K562 (cell line): Measurements from ENCODE around the gene GANAB. TPM values are rescaled to one million over a fixed set of nuclear protein-coding genes. Genes with fewer than 3 reads are reported as not detected.
A peak's percentile ranks its signal among the peaks of the same experiment; 100 is the strongest.

Source experiments
- ARID1B ChIP-seq: fragments of 450-650 bp; IDR thresholded peaks from 2 replicates; pipeline ENCODE4 v1.6.1; 2016; ENCODE audit warnings: antibody characterized with exemption, mild to moderate bottlenecking, inconsistent platforms
- BCL6 ChIP-seq: fragments of 250-450 bp; sonication (Bioruptor Pico); IDR thresholded peaks from 2 replicates; pipeline ENCODE4 v1.4.0; 2020
- CBFB ChIP-seq: sonication (generic); formaldehyde crosslinking; IDR thresholded peaks from 2 replicates; pipeline ENCODE4 v1.4.0; 2020; ENCODE audit warnings: mild to moderate bottlenecking, missing genetic modification reagents
- DNMT1 ChIP-seq: fragments of 450-650 bp; IDR thresholded peaks from 2 replicates; pipeline ENCODE4 v1.6.1; 2016; ENCODE audit warnings: antibody characterized with exemption, mild to moderate bottlenecking
- EHMT2 ChIP-seq: fragments of 450-650 bp; IDR thresholded peaks from 2 replicates; pipeline ENCODE4 v1.6.1; 2018; ENCODE audit warnings: antibody characterized with exemption
- FOXK1 ChIP-seq: sonication (generic); formaldehyde crosslinking; IDR thresholded peaks from 2 replicates; pipeline ENCODE4 v1.8.0; 2022; ENCODE audit warnings: missing genetic modification reagents, mild to moderate bottlenecking, borderline replicate concordance
- GABPA ChIP-seq: fragments of 200-800 bp; sonication (Bioruptor generic); conservative IDR thresholded peaks from 2 replicates; pipeline ENCODE4 v1.6.1; 2016; ENCODE audit warnings: low read depth, missing genetic modification characterization, missing compliant biosample characterization
- GATAD2B ChIP-seq: fragments of 450-650 bp; IDR thresholded peaks from 2 replicates; pipeline ENCODE4 v1.6.1; 2017; ENCODE audit warnings: mild to moderate bottlenecking, borderline replicate concordance
- MCM2 ChIP-seq: fragments of 450-650 bp; IDR thresholded peaks from 2 replicates; pipeline ENCODE4 v1.6.1; 2017; ENCODE audit warnings: low read depth, mild to moderate bottlenecking
- MECOM ChIP-seq: fragments of 250-450 bp; sonication (Bioruptor Pico); IDR thresholded peaks from 2 replicates; pipeline ENCODE4 v1.8.0; 2022; ENCODE audit warnings: inconsistent platforms
- MED1 ChIP-seq: sonication (generic); formaldehyde crosslinking; IDR thresholded peaks from 2 replicates; pipeline ENCODE4 v1.8.1; 2023; ENCODE audit warnings: missing genetic modification reagents, borderline replicate concordance
- MEF2D ChIP-seq: conservative IDR thresholded peaks from 2 replicates; pipeline ENCODE4 v1.6.1; 2016; ENCODE audit warnings: low read depth, missing genetic modification characterization, missing compliant biosample characterization
- NR2C1 ChIP-seq, 2 experiments: fragments of 450-650 bp; IDR thresholded peaks; 2 replicates each; pipeline ENCODE4 v1.6.1; 2017; ENCODE audit warnings: mild to moderate bottlenecking in 2 of 2, antibody characterized with exemption in 1 of 2, inconsistent platforms in 1 of 2, missing compliant biosample characterization in 1 of 2, missing genetic modification characterization in 1 of 2
- PTRF ChIP-seq: fragments of 450-650 bp; IDR thresholded peaks from 2 replicates; pipeline ENCODE4 v1.6.1; 2016; ENCODE audit warnings: mild to moderate bottlenecking, missing genetic modification characterization, missing compliant biosample characterization
- SIN3B ChIP-seq: fragments of 450-650 bp; IDR thresholded peaks from 2 replicates; pipeline ENCODE4 v1.6.1; 2017; ENCODE audit warnings: low read depth, mild to moderate bottlenecking, moderate library complexity
- SMARCC2 ChIP-seq: fragments of 450-650 bp; IDR thresholded peaks from 2 replicates; pipeline ENCODE4 v1.6.1; 2017; ENCODE audit warnings: antibody characterized with exemption, moderate library complexity, mild to moderate bottlenecking, low read depth
- SMARCE1 ChIP-seq: fragments of 450-650 bp; IDR thresholded peaks from 2 replicates; pipeline ENCODE4 v1.7.1; 2016; ENCODE audit warnings: mild to moderate bottlenecking
- SRSF1 ChIP-seq: fragments of 200-400 bp; formaldehyde crosslinking; IDR thresholded peaks from 2 replicates; pipeline ENCODE4 v1.6.1; 2017; ENCODE audit warnings: mild to moderate bottlenecking, low read depth, low read length, moderate library complexity
- TARDBP ChIP-seq: fragments of 450-650 bp; IDR thresholded peaks from 2 replicates; pipeline ENCODE4 v1.6.1; 2016
- ZBTB2 ChIP-seq: fragments of 450-650 bp; IDR thresholded peaks from 2 replicates; pipeline ENCODE4 v1.6.1; 2016; ENCODE audit warnings: antibody characterized with exemption
- ZNF197 ChIP-seq: fragments of 200-800 bp; sonication (Bioruptor generic); IDR thresholded peaks from 2 replicates; pipeline ENCODE4 v1.6.1; 2016; ENCODE audit warnings: low read depth, missing genetic modification characterization, missing compliant biosample characterization
- ZNF75A ChIP-seq: fragments of 450-650 bp; formaldehyde crosslinking; IDR thresholded peaks from 2 replicates; pipeline ENCODE4 v1.4.0; 2020; ENCODE audit warnings: mild to moderate bottlenecking
- polyA plus RNA-seq, 8 experiments: library from polyadenylated mRNA; depleted of rRNA in 4 of 8; stranded (reverse) in 5 of 8; unstranded in 3 of 8; fragments of >200 nt; fragmentation: Nextera tagmentation in 2 of 8; fragmentation: Illumina TruSeq in 1 of 8; extraction: Ambion mirVana in 2 of 8; extraction: Trizol in 1 of 8; gene quantifications; 2 replicates each; pipeline versions ENCODE4 v1.2.1 to v1.2.3, GENCODE V29; 2011 to 2014; ENCODE audit warnings: inconsistent platforms in 1 of 8, missing spikeins in 1 of 8
- total RNA-seq, 7 experiments: library from RNA; depleted of rRNA in 6 of 7; stranded (reverse); fragments of >200 nt in 6 of 7; fragmentation: Illumina TruSeq in 2 of 7; extraction: Trizol in 2 of 7; gene quantifications; 2 replicates each; pipeline versions ENCODE4 v1.2.1 to v1.2.3, GENCODE V29; 2011 to 2021; ENCODE audit warnings: low replicate concordance in 1 of 7
- TF ChIP-seq, protein P1 (sequence below): fragments of 250-450 bp; sonication (Bioruptor Pico); IDR thresholded peaks from 2 replicates; pipeline ENCODE4 v1.4.0; 2020; ENCODE audit warnings: mild to moderate bottlenecking, moderate library complexity
- TF ChIP-seq, protein P2 (sequence below): fragments of 250-450 bp; sonication (Bioruptor Pico); IDR thresholded peaks from 2 replicates; pipeline ENCODE4 v1.5.0; 2020; ENCODE audit warnings: mild to moderate bottlenecking, borderline replicate concordance

The GANAB gene
- total and polyA plus RNA-seq, 9 of the 15 experiments (the other 6 are each of a cell fraction or from before 2014, with no cell fraction given), result 6.5 to 284 (median 161) TPM

DNA sequence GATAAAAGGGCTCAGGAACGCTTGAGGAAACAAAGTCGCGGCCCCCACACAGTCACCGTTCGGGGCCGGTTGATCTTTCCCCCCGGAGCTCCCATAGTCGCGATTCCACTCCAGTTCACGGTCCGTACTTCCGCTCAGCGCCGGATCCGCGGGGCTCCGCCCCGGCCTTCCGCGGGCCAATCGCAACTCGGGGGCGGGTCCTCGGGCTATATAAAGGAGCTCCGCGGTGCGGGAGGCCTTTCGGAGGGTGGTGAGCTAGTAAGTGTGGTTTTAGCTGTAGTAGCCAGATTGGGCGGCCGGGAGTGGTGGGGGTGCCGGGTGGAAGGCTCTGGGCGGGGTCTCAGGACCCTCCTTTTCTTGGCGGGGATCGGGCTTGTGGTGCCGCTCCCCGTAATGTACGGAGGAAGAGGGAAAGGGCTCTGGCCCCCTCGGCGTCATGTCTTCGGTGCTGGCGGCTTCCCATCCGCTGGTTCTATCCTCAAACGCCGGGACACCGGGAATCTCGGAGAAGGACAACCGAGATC, 18.7 kb upstream of the GANAB start, which contains the start of the genes C11orf98 and CSKMT (continued):
- TF ChIP-seq NR2C1 (IDR thresholded peaks at IDR 0.05), result no peak
- TF ChIP-seq NR2C1 (tag; IDR thresholded peaks at IDR 0.05), result peak; percentile 48; the same call in 1 of the 2 replicates
- peak; percentile 89 for TF ChIP-seq GABPA (tag)
- TF ChIP-seq DNMT1, result no peak
- no peak for TF ChIP-seq MEF2D
- TF ChIP-seq, protein P1, sequence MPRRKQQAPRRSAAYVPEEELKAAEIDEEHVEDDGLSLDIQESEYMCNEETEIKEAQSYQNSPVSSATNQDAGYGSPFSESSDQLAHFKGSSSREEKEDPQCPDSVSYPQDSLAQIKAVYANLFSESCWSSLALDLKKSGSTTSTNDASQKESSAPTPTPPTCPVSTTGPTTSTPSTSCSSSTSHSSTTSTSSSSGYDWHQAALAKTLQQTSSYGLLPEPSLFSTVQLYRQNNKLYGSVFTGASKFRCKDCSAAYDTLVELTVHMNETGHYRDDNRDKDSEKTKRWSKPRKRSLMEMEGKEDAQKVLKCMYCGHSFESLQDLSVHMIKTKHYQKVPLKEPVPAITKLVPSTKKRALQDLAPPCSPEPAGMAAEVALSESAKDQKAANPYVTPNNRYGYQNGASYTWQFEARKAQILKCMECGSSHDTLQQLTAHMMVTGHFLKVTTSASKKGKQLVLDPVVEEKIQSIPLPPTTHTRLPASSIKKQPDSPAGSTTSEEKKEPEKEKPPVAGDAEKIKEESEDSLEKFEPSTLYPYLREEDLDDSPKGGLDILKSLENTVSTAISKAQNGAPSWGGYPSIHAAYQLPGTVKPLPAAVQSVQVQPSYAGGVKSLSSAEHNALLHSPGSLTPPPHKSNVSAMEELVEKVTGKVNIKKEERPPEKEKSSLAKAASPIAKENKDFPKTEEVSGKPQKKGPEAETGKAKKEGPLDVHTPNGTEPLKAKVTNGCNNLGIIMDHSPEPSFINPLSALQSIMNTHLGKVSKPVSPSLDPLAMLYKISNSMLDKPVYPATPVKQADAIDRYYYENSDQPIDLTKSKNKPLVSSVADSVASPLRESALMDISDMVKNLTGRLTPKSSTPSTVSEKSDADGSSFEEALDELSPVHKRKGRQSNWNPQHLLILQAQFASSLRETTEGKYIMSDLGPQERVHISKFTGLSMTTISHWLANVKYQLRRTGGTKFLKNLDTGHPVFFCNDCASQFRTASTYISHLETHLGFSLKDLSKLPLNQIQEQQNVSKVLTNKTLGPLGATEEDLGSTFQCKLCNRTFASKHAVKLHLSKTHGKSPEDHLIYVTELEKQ (CRISPR knock-in tag), result no peak
- no peak for TF ChIP-seq PTRF
- 0 out of 2 replicates have a peak, but pooled peaks have one; percentile 5 for TF ChIP-seq SIN3B
- no peak for TF ChIP-seq SMARCC2
- TF ChIP-seq MED1 (CRISPR knock-in tag), result no peak
- peak; percentile 38; the same call in 1 of the 2 replicates for TF ChIP-seq ARID1B
- no peak for TF ChIP-seq MCM2
- no peak for TF ChIP-seq SRSF1
- 0 out of 2 replicates have a peak, but pooled peaks have one; percentile 48 for TF ChIP-seq CBFB
- TF ChIP-seq BCL6, result no peak
- 0 out of 2 replicates have a peak, but pooled peaks have one; percentile 39 for TF ChIP-seq FOXK1 (CRISPR knock-in tag)
- no peak for TF ChIP-seq EHMT2
- no peak for TF ChIP-seq GATAD2B
- TF ChIP-seq TARDBP, result 0 out of 2 replicates have a peak, but pooled peaks have one; percentile 52
- TF ChIP-seq ZNF75A (CRISPR knock-in tag), result no peak
- TF ChIP-seq ZBTB2, result no peak; the same call in 1 of the 2 replicates
- TF ChIP-seq ZNF197 (CRISPR knock-in tag), result peak; percentile 46; the same call in 1 of the 2 replicates
- TF ChIP-seq, protein P2, sequence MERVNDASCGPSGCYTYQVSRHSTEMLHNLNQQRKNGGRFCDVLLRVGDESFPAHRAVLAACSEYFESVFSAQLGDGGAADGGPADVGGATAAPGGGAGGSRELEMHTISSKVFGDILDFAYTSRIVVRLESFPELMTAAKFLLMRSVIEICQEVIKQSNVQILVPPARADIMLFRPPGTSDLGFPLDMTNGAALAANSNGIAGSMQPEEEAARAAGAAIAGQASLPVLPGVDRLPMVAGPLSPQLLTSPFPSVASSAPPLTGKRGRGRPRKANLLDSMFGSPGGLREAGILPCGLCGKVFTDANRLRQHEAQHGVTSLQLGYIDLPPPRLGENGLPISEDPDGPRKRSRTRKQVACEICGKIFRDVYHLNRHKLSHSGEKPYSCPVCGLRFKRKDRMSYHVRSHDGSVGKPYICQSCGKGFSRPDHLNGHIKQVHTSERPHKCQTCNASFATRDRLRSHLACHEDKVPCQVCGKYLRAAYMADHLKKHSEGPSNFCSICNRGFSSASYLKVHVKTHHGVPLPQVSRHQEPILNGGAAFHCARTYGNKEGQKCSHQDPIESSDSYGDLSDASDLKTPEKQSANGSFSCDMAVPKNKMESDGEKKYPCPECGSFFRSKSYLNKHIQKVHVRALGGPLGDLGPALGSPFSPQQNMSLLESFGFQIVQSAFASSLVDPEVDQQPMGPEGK, result peak; percentile 81; the same call in 1 of the 2 replicates
- no peak for TF ChIP-seq MECOM (CRISPR knock-in tag)
- no peak for TF ChIP-seq SMARCE1
